Activated CD8-positive, alpha-beta memory T cell treated with anti-CD3 and anti-CD28 coated beads for 48 hours (primary cell): ENCODE data around the gene ANKFY1.

ENCODE experiments used
- DNase-seq, 3 experiments: peaks; one replicate each; pipeline ENCODE4 v3.0.0-alpha.2; 2020; ENCODE audit warnings: low read depth in 2 of 3, low spot score in 2 of 3

The ANKFY1 gene

GRCh38 chr17:4125552-4125951, 138.2 kb downstream of the ANKFY1 start:
- no peak for DNase-seq

- DNase-seq, result no peak
Measured at GRCh38 chr17:4124999-4125398, 138.8 kb downstream of the ANKFY1 start.

- no peak for DNase-seq
Measured at GRCh38 chr17:4120332-4120731, 143.4 kb downstream of the ANKFY1 start.

GRCh38 chr17:4119299-4119698, 144.5 kb downstream of the ANKFY1 start:
- no peak for DNase-seq

GRCh38 chr17:4118015-4118743, 145.6 kb downstream of the ANKFY1 start:
- DNase-seq, result no peak

- no peak for DNase-seq
Measured at GRCh38 chr17:4116516-4116915, 147.3 kb downstream of the ANKFY1 start.
